Activated CD4-positive, alpha-beta T cell treated with anti-CD3 and anti-CD28 coated beads, Interleukin-2, amount 10 ng/mL, durations not matched to agents 7 days and 5 days (primary cell): ENCODE data around the gene SLC1A1. TPM values are rescaled to one million over a fixed set of nuclear protein-coding genes. Genes with fewer than 3 reads are reported as not detected.
"Not testable (repeated sequence)": the region's sequence is repeated elsewhere in the genome, so short reads cannot be mapped to it uniquely, and the experiment has no call there.

Experiments
- CTCF ChIA-PET: fragments of 350-600 bp; sonication (Branson Sonifier 250); formaldehyde crosslinking; loops from one replicate; lab custom pipeline; 2021; ENCODE audit warnings: antibody characterized with exemption; lab: Charles Lee
- POLR2A ChIA-PET: fragments of 350-600 bp; sonication (Branson Sonifier 250); formaldehyde crosslinking; loops from one replicate; lab custom pipeline; 2021; ENCODE audit warnings: antibody characterized with exemption; lab: Charles Lee
- DNase-seq: peaks from one replicate; pipeline ENCODE4 v3.0.0-alpha.2; 2020
- H3K27ac Mint-ChIP-seq: one replicate; pipeline ENCODE4 v1.8.0; 2021; ENCODE audit warnings: mild to moderate bottlenecking, moderate library complexity, mixed read lengths
- H3K27me3 Mint-ChIP-seq: one replicate; pipeline ENCODE4 v1.8.0; 2021; ENCODE audit warnings: mixed read lengths
- H3K36me3 Mint-ChIP-seq: one replicate; pipeline ENCODE4 v1.8.0; 2021; ENCODE audit warnings: low read depth, mixed read lengths
- H3K4me1 Mint-ChIP-seq: one replicate; pipeline ENCODE4 v1.8.0; 2021; ENCODE audit warnings: mixed read lengths
- H3K4me3 Mint-ChIP-seq: one replicate; pipeline ENCODE4 v1.8.0; 2021; ENCODE audit warnings: mild to moderate bottlenecking, moderate library complexity, mixed read lengths
- H3K9me3 Mint-ChIP-seq: one replicate; pipeline ENCODE4 v1.8.0; 2021; ENCODE audit warnings: mixed read lengths
- total RNA-seq, 2 experiments: library from RNA; stranded (reverse); gene quantifications; one replicate each; pipeline ENCODE4 v1.2.3, GENCODE V29; 2021

The SLC1A1 gene
- total RNA-seq, 2 experiments from 2014 or later, result 0.10 TPM; not detected in 1

DNA sequence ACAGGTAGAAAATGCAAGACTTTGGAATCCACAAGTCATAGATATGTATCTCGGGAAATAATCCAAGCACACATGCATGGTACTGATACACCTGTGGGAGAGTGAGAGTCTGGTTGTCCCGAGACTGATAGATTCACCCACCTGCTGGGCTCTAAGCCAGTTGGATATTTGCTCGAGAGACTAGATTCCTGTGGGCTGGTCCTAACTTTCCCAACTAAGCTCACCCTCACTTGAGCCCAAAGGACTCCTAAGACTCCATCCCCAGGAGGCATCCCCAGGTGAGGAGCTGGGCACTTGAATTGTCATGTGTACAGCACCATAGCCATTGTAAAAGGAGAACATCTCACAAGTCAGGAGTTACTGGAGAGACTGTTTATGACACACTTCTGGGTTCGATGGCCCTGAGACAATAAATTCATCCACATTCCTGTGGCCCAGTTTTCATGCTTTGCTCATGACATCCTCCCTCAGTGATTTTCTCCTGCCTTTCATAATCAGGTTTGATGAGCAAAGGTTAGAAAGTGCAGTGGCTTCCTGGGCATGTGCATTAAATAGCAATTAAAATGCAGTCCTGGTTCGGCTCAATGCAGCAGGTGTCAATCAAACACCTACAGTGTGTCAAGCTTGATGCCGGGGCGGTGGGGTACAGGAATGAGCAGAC is 18.1 kb downstream of the SLC1A1 start:
- H3K9me3 Mint-ChIP-seq, result peaks cover 2% of the 10 kb centered on the region
- POLR2A ChIA-PET, result no interaction called here
- no peaks in the 10 kb centered on the region for H3K4me1 Mint-ChIP-seq
- CTCF ChIA-PET, result no interaction called here
- H3K27ac Mint-ChIP-seq, result no peak overlapping the region
- H3K36me3 Mint-ChIP-seq, result no peaks in the 10 kb centered on the region
- no peaks in the 10 kb centered on the region for H3K27me3 Mint-ChIP-seq
- no peak overlapping the region for H3K4me3 Mint-ChIP-seq
- no peak for DNase-seq

- no peak for DNase-seq
- peaks cover 2% of the 10 kb centered on the region for H3K9me3 Mint-ChIP-seq
- H3K27me3 Mint-ChIP-seq, result no peaks in the 10 kb centered on the region
- no peak overlapping the region for H3K4me3 Mint-ChIP-seq
- CTCF ChIA-PET, result no interaction called here
- H3K36me3 Mint-ChIP-seq, result no peaks in the 10 kb centered on the region
- no peaks in the 10 kb centered on the region for H3K4me1 Mint-ChIP-seq
- POLR2A ChIA-PET, result no interaction called here
- no peak overlapping the region for H3K27ac Mint-ChIP-seq
Observed at GRCh38 chr9:4508907-4509589, 18.8 kb downstream of the SLC1A1 start.

GRCh38 chr9:4509590-4509984 is 19.3 kb downstream of the SLC1A1 start:
- CTCF ChIA-PET, result no interaction called here
- no peaks in the 10 kb centered on the region for H3K36me3 Mint-ChIP-seq
- DNase-seq, result no peak

GRCh38 chr9:4510546-4511322 is 20.5 kb downstream of the SLC1A1 start:
- POLR2A ChIA-PET, result no interaction called here
- H3K9me3 Mint-ChIP-seq, result peaks cover 2% of the 10 kb centered on the region
- CTCF ChIA-PET, result no interaction called here
- no peaks in the 10 kb centered on the region for H3K4me1 Mint-ChIP-seq
- no peaks in the 10 kb centered on the region for H3K27me3 Mint-ChIP-seq
- DNase-seq, result no peak
- no peaks in the 10 kb centered on the region for H3K36me3 Mint-ChIP-seq
- H3K4me3 Mint-ChIP-seq, result no peak overlapping the region
- no peak overlapping the region for H3K27ac Mint-ChIP-seq

More at GRCh38 chr9:4509590-4509984, 19.3 kb downstream of the SLC1A1 start:
- H3K9me3 Mint-ChIP-seq, result peaks cover 2% of the 10 kb centered on the region
- POLR2A ChIA-PET, result no interaction called here
- H3K27ac Mint-ChIP-seq, result no peak overlapping the region
- H3K27me3 Mint-ChIP-seq, result no peaks in the 10 kb centered on the region
- no peak overlapping the region for H3K4me3 Mint-ChIP-seq
- no peaks in the 10 kb centered on the region for H3K4me1 Mint-ChIP-seq

- H3K4me3 Mint-ChIP-seq, result no peak overlapping the region
- ChIA-PET CTCF (no interaction called here), POLR2A (no interaction called here)
- no peak for DNase-seq
- H3K9me3 Mint-ChIP-seq, result peaks cover 2% of the 10 kb centered on the region
- H3K27ac Mint-ChIP-seq, result no peak overlapping the region
- H3K27me3 Mint-ChIP-seq, result no peaks in the 10 kb centered on the region
- H3K4me1 Mint-ChIP-seq, result peaks cover 4% of the 10 kb centered on the region
- H3K36me3 Mint-ChIP-seq, result no peaks in the 10 kb centered on the region
Observed at GRCh38 chr9:4514252-4515128, 24.2 kb downstream of the SLC1A1 start.

GRCh38 chr9:4515958-4516375 is 25.7 kb downstream of the SLC1A1 start:
- POLR2A ChIA-PET, result no interaction called here
- DNase-seq, result no peak
- CTCF ChIA-PET, result no interaction called here
- H3K36me3 Mint-ChIP-seq, result no peaks in the 10 kb centered on the region
- H3K27ac Mint-ChIP-seq, result no peak overlapping the region
- peaks cover 4% of the 10 kb centered on the region for H3K4me1 Mint-ChIP-seq
- no peaks in the 10 kb centered on the region for H3K9me3 Mint-ChIP-seq
- H3K4me3 Mint-ChIP-seq, result no peak overlapping the region
- H3K27me3 Mint-ChIP-seq, result no peaks in the 10 kb centered on the region

DNA sequence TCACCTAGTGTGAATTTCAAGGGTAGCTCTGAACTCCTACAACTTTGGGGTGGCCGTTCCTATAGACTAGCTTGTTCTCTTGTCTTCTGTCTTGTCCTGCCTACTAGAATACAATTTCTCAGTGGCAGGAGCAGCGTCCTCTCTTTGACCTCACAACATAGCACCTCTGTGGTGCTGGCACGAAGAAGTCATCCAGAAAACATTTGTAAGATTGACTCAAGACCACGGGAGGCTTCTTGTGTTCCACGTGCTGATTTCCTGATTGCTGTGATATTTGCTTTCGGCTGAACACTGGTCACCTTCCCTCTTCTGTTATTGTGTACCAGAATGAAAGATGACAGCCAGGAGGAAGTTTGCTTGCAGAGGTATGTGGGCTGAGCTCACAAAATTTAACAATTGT is 27.0 kb downstream of the SLC1A1 start:
- CTCF ChIA-PET, result no interaction called here
- H3K36me3 Mint-ChIP-seq, result no peaks in the 10 kb centered on the region
- no peak for DNase-seq
- POLR2A ChIA-PET, result no interaction called here
- H3K9me3 Mint-ChIP-seq, result peaks cover under 1% of the 10 kb centered on the region
- H3K4me1 Mint-ChIP-seq, result peaks cover 4% of the 10 kb centered on the region
- H3K27me3 Mint-ChIP-seq, result no peaks in the 10 kb centered on the region
- no peak overlapping the region for H3K4me3 Mint-ChIP-seq
- no peak overlapping the region for H3K27ac Mint-ChIP-seq

GRCh38 chr9:4519604-4520003 is 29.3 kb downstream of the SLC1A1 start:
- ChIA-PET CTCF (no interaction called here), POLR2A (interaction anchor here (0.6 kb wide), 1 partner anchor 12 kb away, joined by 6 read pairs; no protein-coding TSS in a partner anchor)
- Mint-ChIP-seq H3K36me3 (no peaks in the 10 kb centered on the region), H3K4me1 (peaks cover 4% of the 10 kb centered on the region), H3K9me3 (peaks cover 9% of the 10 kb centered on the region), H3K4me3 (no peak overlapping the region), H3K27ac (no peak overlapping the region), H3K27me3 (no peaks in the 10 kb centered on the region)
- DNase-seq, result no peak

DNA sequence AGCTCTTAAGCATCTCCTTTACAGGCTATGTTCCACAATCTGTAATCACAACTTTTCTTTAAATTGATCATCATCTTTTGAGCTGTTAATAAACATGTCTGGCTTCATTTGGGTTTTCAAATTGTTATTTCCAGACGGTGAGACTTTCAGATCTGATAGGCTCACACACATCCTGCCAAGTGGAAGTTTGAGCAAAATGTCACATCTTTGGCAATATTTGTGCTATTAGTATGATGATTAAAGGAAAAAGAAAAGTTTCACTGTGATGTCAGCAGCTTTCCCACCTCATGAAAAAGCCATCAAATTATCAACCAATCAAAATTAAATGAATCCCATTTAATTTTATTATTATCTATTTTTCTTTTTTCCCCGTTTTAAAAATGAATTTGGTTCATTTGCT is 29.8 kb downstream of the SLC1A1 start:
- no peak for DNase-seq
- Mint-ChIP-seq H3K36me3 (no peaks in the 10 kb centered on the region), H3K27ac (no peak overlapping the region), H3K4me1 (peaks cover 4% of the 10 kb centered on the region), H3K4me3 (no peak overlapping the region), H3K9me3 (peaks cover 9% of the 10 kb centered on the region), H3K27me3 (no peaks in the 10 kb centered on the region)
- ChIA-PET CTCF (no interaction called here), POLR2A (no interaction called here)

GRCh38 chr9:4530375-4530774 is 40.1 kb downstream of the SLC1A1 start:
- POLR2A ChIA-PET, result no interaction called here
- H3K4me3 Mint-ChIP-seq, result no peak overlapping the region
- H3K36me3 Mint-ChIP-seq, result no peaks in the 10 kb centered on the region
- CTCF ChIA-PET, result no interaction called here
- no peak for DNase-seq
- no peak overlapping the region for H3K27ac Mint-ChIP-seq
- no peaks in the 10 kb centered on the region for H3K27me3 Mint-ChIP-seq
- peaks cover 12% of the 10 kb centered on the region for H3K4me1 Mint-ChIP-seq
- peaks cover 4% of the 10 kb centered on the region for H3K9me3 Mint-ChIP-seq

GRCh38 chr9:4530831-4531230 is 40.6 kb downstream of the SLC1A1 start:
- POLR2A ChIA-PET, CTCF ChIA-PET, H3K36me3 Mint-ChIP-seq: not testable (repeated sequence)

GRCh38 chr9:4531355-4531754 is 41.1 kb downstream of the SLC1A1 start:
- H3K4me1 Mint-ChIP-seq, result peaks cover 12% of the 10 kb centered on the region
- H3K4me3 Mint-ChIP-seq, H3K9me3 Mint-ChIP-seq, H3K36me3 Mint-ChIP-seq, H3K27ac Mint-ChIP-seq, CTCF ChIA-PET, DNase-seq, POLR2A ChIA-PET, H3K27me3 Mint-ChIP-seq: not testable (repeated sequence)

More at GRCh38 chr9:4530831-4531230, 40.6 kb downstream of the SLC1A1 start:
- H3K4me3 Mint-ChIP-seq, H3K27me3 Mint-ChIP-seq, H3K9me3 Mint-ChIP-seq, DNase-seq, H3K27ac Mint-ChIP-seq: not testable (repeated sequence)
- H3K4me1 Mint-ChIP-seq, result peaks cover 12% of the 10 kb centered on the region
